HTR-8/SVneo (cell line): ENCODE measurements around the gene MACROD2.
"Not testable (repeated sequence)": the region's sequence is repeated elsewhere in the genome, so short reads cannot be mapped to it uniquely, and the experiment has no call there.

Source experiments
- DNase-seq: peaks from one replicate; pipeline ENCODE4 v3.0.0; 2011; ENCODE audit warnings: low spot score, mixed read lengths; ENCODE audit not compliant: insufficient read length
- FAIRE-seq: peaks from 2 replicates; lab custom pipeline; 2011; peaks lifted over from hg19 to GRCh38; lab: Jason Lieb, UNC

MACROD2 gene

GRCh38 chr20:15188415-15188814, 1193.1 kb downstream of the MACROD2 start:
- DNase-seq (no peak), FAIRE-seq (no peak)

DNA sequence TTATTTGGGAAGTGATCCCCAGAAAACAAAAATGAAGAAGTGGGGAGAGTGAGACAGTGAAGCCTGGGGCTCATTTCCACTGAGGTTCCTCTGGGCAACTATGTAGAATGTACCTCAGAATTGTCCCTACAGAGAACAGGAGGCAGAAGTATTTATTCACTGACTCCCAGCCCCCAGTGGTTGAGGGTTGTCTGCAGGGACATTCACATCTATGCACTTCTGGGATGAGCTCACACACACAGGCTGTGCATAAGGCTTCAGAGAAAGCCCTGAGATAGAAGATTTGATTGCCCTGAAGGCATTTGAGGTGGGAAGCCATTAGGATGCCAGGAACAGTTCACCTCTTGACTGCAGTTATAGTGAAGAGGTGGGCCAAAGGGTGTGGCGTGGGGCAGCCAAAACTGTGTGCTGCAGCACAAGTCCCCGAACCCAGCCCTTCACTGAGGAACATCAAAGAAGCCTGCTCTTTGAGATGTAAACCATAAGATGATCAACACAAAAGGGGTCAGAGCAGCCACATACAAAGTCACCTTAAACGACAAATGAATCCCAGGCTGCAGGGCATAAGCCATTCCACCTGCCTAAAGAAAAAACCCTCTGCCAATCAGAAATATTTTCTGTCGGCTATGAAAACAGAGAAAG, 1195.9 kb downstream of the MACROD2 start:
- DNase-seq (no peak), FAIRE-seq (no peak)

- no peak for FAIRE-seq
- no peak for DNase-seq
Observed at GRCh38 chr20:15195378-15195777, 1200.1 kb downstream of the MACROD2 start.

GRCh38 chr20:15196547-15197255, 1201.4 kb downstream of the MACROD2 start:
- no peak for DNase-seq

DNA sequence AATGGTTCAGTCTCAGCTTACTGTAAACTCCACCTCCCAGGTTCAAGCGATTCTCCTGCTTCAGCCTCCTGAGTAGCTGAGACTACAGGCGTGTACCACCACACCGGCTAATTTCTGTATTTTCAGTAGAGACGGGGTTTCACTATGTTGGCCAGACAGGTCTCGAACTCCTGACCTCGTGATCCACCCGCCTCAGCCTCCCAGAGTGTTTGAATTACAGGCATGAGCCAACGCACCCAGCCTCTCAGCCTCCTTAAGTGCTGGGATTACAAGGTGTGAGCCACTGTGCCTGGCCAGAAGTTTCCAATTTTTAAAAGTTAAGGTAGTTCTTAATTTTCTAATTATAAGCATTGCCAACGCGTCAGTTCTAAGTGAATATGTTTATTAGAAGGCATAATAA, 1202.7 kb downstream of the MACROD2 start:
- not testable (repeated sequence) for DNase-seq, FAIRE-seq

More at GRCh38 chr20:15196547-15197255, 1201.4 kb downstream of the MACROD2 start:
- no peak for FAIRE-seq

GRCh38 chr20:15199698-15200097, 1204.4 kb downstream of the MACROD2 start:
- no peak for DNase-seq
- no peak for FAIRE-seq

DNA sequence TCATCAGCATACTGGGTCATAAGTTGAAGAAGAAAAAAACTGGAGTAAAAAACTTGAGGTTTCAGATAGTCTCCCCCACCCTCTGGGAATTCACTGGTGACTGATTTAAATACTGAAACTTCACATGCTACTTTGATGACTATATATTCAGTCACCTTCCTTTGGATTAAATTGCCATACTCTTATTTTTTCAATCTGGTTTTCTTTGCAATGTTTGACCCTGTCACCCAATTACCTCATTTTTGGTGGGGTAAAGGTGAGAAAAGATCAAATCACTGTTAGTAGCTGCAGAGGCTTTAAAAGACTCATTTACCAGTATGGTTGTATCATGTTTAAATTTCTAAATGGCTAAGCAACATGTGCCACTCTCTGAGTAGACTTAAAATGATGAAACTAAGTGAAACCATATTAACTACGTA, 1204.8 kb downstream of the MACROD2 start:
- no peak for DNase-seq

DNA sequence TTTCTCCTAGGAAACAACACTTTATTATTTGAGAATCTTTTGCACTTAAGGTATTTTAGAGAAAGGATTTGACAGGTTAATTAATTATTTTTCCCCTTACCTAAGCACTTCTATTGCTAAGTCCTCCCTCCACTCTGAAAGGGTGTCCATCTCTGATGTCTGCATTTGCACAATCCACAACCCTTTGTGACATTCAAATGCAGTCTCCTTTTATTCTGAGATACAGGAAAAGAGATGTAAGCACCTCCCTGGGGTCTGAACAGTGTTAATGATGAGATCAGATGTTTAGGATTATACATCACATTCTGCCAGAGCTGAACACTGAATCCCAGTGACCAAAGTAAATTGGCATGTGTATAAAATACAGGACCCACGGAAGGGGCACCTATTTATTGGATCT, 1206.3 kb downstream of the MACROD2 start:
- FAIRE-seq, result no peak

More for the DNA sequence above, 1204.8 kb downstream of the MACROD2 start:
- FAIRE-seq, result no peak

DNA sequence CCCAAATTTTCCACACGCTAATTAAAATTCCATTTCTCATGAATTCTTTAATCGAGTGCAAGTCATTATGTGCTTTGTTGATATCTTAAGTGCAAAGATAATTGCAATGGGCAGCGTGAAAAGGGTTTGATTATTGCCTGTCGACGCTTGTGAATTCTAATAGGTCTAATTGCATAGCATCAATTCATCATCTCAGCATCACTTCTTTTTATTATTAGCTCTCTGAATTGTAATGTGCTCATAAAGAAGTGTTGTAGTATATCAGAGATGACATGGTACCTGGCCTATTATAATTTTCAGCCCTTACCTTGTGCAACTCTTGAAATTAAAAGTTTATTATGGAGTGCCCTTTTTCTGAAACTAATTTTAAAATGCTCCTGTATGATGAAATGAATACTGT, 1208.9 kb downstream of the MACROD2 start:
- no peak for FAIRE-seq
- no peak for DNase-seq

More for the DNA sequence above, 1206.3 kb downstream of the MACROD2 start:
- DNase-seq, result no peak

GRCh38 chr20:15205028-15205427, 1209.7 kb downstream of the MACROD2 start:
- no peak for DNase-seq

GRCh38 chr20:15205719-15206118, 1210.4 kb downstream of the MACROD2 start:
- FAIRE-seq, result no peak
- DNase-seq, result no peak

More at GRCh38 chr20:15205028-15205427, 1209.7 kb downstream of the MACROD2 start:
- FAIRE-seq, result no peak

GRCh38 chr20:15209537-15209936, 1214.2 kb downstream of the MACROD2 start:
- FAIRE-seq (no peak), DNase-seq (no peak)

GRCh38 chr20:15214051-15214450, 1218.7 kb downstream of the MACROD2 start:
- DNase-seq (no peak), FAIRE-seq (no peak)

DNA sequence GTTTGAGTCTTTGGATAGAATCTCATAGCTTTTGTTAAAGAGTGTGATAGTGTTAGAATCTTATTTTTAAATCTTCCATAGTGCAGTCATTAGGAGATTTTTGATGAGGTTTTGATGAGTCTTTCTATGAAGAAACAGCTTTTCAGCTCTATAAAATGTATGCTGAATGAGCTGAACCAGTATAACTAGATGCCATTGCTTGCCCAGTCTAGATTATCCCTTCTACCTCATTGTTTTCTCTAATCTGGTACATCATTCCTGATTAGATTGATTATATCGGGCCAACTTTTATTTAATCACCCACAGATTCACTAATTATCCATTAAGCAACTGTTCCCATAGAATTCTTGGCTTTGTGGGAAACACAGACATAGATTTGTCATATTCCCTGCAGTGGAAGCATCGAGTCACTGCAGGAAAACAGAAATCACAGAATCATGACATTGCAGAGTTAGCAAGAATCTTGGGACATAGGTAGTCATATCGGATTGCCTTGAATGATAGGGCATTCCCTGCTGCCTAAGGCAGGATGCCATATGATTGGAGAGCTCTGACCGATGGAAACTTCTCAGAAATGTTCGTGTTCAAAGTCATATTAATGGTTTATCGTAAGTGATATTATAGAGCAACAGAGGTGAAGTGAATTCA, 1224.8 kb downstream of the MACROD2 start:
- FAIRE-seq, result no peak

DNA sequence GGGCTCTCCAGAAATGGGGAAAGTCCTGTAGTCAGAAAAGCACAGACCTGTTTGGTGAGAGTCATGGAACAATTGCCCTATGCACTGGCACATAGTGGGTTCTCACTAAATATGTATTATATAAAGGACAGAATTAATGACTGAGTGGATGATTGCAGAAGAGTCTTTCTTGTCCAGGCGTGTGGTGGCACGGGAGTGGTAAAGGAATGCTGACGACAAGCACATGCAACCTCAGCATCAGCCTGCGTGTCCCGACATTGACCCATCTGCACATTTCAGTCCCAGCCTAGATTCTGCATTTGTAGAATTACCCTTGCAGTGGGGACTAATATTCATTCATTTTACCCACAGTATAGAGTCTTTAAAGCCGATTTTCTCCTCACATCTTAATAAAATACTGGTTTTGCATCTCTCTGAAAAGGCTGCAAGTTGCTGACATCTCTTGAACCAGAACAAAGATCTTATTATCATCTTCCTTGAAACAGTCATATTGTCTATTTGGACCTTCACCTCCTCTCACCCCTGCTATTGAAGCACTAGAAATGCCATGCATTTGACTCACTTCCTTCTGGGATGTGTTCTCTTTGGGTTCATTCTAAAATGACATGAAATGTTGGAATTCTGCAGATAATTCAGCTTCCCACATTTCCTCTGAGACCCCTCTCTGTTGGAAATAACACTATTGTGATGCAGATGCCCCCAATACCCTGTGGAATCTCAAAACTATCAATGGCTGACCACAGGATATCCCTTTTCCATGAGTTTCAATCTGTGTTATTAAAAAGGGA, 1225.7 kb downstream of the MACROD2 start:
- FAIRE-seq, result no peak

More for the DNA sequence above, 1224.8 kb downstream of the MACROD2 start:
- DNase-seq, result no peak

GRCh38 chr20:15222502-15223330, 1227.4 kb downstream of the MACROD2 start:
- DNase-seq, result no peak
- FAIRE-seq, result no peak

More for the DNA sequence above, 1225.7 kb downstream of the MACROD2 start:
- no peak for DNase-seq

DNA sequence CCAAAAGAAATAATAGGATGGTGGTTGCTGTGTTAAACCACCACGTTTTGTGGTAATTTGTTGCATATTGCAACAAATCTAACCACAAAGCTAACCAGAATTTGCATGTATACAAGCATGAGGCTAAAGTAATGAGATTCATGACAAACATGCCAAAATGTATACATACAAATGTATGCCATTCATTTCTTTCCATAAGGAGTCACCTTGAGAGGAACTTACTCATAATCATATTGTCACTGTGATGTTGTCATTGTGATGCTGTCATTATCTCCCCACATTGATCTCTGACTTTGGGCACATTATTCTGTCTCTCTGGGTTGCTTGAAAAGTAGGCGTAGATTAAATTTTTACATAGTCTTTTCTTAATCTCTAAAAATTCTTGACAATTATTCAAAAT, 1228.9 kb downstream of the MACROD2 start:
- no peak for FAIRE-seq
- no peak for DNase-seq

GRCh38 chr20:15227102-15227501, 1231.8 kb downstream of the MACROD2 start:
- FAIRE-seq (no peak), DNase-seq (no peak)

DNA sequence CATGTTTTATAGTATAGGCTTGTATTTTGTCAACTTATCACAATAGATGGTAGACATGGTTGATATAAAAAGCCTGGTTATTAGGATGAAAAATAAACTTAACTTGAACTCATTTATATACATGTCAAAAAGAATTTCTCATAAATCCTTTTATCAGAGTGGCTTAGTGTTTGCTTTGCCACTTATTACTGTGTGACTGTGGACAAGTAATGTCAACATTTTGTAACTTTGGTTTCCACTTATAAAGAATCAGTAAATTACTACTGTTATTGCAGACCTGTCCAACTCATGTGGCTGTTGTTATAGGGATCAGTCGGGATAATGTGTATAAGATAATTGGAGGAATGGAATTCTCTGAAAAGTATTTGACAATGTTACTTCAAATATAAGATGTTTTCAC, 1236.9 kb downstream of the MACROD2 start:
- FAIRE-seq, result no peak

More for the DNA sequence above, 1236.9 kb downstream of the MACROD2 start:
- DNase-seq, result no peak
